Stimulated activated CD4-positive, alpha-beta T cell treated with anti-CD3 and anti-CD28 coated beads, TNF-alpha, amount 100 ng/mL, for 48 hours (primary cell): Measurements from ENCODE around the gene PGK2.

Experiments used
- DNase-seq, 3 donors: peaks; one replicate each; pipeline ENCODE4 v3.0.0-alpha.2; 2020; ENCODE audit warnings: low read depth in 3 of 3

The PGK2 gene

GRCh38 chr6:49736017-49736508 lies 51.0 kb downstream of the PGK2 start:
- DNase-seq: no peak
